NCI-H82 (cell line): ENCODE results near the gene TPX2.
A peak's percentile ranks its signal among the peaks of the same experiment; 100 is the strongest.

Experiments
- DNase-seq: peaks from one replicate; lab custom pipeline; 2025; lab: John Stamatoyannopoulos, UW

TPX2 gene

DNA sequence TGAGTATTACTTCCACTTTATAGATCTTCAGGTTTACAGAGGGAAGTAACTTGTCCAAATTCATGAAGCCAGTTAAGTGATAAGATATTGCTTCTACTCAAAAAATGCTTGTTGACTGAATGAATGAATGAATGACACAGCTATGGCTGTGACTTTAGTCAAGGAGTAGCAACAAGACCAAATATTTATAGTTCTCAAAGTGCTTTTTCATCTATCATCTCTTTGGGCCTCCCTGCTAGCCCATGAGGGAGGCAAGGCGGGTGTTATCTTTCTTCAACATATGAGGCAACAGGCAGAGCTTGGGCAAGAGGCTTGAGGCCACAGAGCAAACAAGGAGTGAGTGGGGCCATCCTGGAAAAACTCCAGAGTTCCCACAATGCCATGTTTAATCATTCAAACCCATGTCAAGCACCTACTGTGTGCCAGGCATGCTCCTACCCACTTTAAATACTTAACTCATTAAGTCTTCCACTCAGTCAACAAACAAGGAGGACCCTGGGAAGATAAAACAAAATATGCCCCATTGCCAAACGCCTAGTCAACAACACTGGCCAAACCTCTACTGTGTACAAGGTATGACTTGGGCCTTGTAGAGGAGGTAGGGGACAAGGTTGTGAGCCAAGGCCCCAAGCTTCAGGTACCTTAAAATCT, 32.4 kb upstream of the TPX2 start:
- no peak for DNase-seq

DNA sequence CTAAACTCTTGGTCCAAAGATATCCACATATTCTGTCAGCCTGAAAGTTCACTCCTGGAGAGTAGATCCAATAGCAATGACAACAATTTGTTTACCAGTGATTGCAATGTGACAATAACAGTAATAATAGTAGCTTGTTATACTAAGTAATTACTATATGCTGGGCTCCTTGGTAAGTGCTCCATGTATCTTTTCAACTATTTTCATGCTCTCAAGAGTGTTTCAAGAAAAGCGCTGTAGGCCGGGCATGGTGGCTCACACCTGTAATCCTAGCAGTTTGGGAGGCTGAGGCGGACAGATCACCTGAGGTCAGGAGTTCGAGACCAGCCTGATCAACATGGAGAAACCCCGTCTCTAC, 31.9 kb upstream of the TPX2 start:
- no peak for DNase-seq

DNA sequence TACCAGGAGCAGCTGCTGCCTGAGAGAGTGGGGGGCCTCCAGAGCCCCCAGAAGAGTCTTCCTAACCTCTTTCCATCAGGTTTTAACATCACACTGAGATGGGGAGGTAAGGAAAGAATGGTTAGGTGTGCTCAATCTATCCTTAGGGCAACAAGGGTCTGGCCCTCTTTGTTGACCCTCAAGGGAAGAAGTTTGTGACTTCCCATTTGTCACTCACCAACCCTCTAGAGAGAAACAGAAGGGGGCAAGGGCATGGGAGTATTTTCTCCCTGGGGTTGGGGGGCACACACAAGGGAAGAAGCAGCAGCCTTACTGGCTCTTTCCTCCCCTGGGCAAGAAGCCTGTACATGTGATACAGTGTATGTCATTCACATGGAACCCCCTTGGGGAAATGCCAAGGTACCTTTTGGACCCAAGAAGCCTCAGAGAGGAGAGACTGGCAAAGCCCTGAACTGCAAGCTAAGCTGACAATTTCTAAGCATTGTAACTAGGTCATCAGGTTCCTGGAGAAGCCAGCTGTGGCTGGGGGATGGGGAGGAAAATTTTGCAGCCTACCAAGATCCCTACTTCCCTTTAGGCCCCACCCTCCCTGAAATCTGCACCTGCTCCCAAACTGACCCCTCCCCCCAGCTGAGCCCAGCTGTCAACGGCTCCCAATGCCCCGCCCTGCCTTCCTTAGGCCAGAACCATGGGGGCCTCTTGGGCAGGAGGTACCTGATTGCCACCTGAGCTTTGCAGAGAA, 30.9 kb upstream of the TPX2 start:
- peak; percentile 96 for DNase-seq

DNA sequence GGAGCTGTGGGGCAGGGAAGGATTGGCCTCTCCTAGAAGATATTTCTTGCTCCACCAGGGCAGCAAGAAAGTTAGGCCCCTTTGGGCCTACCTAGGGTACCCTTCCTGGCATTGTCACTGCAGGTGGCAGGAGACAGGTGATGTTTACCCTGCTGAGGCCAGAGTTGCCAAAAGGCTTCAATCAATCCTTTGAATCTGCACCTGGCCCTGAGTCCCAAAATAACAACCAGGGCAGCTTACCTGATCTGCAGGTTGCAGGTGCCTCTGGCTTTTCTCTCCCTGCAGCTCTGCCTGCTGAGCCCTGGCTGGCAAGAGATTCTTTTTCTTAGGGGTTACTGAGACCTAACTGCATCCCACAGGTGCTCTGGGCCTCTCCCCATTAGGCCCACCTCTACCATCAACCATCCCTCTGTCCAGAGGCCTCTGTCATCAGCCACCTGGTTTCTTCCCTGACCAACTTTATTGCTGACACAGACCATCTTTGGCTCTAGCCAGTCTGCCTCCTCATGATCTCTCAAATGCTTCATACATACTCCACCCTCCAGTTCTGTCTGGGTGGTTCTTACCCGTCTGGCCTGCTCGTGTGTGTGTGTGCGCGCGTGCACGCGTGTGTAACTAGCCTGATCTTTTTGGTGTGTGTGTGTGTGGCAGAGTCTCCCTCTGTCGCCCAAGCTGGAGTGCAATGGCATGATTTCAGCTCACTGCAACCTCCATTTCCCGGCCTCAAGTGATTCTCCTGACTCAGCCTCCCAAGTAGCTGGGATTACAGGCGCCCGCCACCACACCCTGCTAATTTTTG, 30.2 kb upstream of the TPX2 start:
- no peak for DNase-seq

DNA sequence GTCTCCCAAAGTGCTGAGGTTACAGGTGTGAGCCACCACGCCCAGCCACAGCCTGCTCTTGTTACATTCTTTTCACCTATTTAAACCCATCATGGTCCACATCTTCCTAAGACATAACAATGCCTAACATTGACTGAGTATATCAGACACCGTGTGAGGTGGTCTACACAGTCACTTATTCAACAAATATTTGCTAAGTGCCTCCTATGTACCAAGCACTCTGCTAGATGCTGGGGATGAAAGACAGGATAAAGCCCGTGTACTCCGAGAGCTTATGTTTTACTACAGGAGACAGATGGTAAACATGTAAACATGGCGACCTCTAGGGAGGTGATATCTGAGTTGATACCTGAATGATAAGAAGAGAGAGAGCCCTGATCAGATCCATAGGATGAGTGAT, 29.2 kb upstream of the TPX2 start:
- DNase-seq: peak; percentile 82

DNA sequence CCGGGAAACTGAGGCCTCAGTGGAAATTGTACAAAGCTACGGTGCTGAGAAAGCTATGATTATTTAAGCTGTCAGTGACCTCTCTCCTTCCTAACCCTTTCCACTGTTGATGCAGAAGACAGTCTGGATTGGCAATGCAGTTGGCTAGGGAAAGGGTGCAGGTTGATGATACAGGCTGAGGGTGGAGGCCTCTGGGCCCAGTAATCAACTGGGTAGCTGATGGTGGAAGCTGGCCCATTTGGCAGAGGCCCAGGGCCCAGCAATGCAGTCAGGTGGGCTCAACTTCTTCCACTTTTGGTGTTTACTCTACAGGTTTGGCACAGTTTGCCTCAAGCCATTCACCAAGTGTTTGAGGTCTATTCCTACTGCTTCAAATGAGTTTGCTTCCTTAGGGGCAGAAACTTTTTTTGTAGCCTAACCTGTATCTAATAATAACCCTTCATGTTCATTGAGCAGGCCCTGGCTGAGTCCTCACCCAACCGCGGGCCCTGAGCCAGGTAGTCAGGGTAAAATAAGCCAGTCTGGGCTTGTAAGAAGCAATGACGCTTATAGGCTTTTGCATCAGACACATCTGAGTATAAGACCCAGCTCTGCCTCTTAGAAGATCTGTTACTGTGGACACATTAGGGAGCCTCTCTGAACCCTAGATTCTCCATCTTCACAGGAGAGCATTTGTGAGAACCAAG, 28.5 kb upstream of the TPX2 start:
- DNase-seq: peak; percentile 49

DNA sequence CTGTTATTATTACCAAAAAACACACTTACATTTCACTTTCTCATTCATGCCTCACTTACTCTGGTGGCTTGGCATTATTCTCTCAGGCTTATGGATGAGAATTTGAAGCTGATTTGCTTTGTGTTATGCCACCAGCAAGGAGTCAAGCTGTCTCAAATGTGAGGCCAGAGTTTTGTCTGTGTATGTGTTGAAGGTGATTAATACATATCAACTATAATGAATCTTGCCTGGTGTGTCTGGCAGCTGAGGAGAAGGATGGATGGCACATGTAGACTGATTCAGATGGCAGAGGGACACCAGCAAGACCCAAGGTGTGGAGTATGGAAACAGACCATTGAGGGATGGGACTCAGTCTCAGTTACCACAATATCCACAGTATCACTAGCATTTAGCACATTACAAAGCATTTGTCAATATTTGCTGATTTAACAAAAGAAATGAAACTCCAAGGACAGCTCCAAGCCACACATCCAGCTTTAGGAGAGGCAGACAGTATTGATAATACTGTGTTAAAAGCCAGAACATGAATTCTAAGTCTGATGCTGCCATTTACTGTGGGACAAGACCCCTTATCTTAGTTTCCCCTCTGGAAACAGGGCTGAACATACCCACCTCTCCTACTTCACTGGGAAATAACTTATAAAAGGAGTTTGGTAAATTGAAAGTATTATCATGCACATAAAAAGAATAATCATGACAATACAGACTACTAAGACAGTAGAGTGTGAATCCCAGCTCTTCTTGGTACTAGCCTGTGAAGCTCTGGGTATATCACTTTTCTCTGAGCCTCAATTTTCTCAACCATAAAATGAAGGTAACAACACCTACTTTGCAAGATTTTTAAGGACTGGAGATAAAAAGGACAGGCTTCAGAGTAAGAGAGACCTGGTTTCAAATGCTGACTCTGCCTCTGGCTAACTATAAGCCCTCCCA, 27.6 kb upstream of the TPX2 start:
- DNase-seq: no peak

DNA sequence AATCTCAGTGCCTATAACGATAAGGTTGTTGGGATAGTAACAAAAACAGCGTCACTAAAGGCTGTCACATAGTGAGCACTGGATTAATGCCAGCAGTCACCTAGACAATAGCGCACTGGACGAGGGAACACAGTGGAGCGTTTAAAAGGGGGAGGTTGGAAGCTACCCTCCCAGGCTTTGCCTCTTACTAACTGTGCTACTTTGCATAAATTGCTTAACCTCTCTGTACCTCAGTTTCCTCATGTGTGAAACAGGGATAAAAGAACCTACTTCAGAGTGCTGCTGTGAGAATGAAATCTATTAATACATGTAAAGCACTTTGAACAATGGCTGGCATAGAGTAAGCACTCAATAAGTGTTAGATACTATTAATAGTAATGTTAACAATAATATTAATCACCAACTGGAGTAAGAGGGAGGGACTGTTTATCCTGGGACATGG, 27.0 kb upstream of the TPX2 start:
- DNase-seq: peak; percentile 65

DNA sequence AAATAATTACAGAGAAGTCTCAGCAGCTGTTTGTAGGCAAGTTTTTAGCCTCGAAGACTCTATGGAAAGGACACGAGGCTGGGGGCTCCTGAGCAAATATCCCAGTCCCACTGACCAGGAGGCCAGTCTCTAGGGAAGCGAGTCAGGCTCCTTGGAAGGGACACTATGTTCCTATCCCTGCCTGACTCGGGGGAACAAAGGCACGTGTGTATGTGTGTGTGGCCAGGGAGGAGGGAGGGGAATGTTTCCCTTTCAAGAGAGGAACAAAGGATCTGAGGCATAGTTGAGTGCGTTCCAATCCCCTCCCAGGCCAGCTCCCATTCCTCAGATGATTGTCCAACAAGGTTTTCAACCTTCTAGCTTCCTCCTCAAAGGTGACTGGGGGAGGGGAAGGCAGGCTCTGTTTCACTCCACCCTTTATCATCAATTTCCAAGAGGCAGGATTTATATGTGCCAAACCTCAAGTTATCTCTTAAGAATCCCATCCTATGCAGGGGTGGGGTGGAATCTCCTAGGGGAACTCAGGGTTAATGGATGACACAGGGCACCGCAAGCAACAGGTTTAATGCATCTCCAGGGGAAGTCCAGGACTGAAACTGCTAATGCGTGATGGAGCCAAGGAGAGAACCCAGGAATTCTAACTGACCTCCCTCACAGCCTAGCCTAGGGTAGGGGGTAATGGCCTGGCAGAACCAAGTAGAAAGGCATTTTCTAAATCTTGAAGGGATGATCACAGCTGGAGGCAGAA, 26.4 kb upstream of the TPX2 start:
- no peak for DNase-seq

DNA sequence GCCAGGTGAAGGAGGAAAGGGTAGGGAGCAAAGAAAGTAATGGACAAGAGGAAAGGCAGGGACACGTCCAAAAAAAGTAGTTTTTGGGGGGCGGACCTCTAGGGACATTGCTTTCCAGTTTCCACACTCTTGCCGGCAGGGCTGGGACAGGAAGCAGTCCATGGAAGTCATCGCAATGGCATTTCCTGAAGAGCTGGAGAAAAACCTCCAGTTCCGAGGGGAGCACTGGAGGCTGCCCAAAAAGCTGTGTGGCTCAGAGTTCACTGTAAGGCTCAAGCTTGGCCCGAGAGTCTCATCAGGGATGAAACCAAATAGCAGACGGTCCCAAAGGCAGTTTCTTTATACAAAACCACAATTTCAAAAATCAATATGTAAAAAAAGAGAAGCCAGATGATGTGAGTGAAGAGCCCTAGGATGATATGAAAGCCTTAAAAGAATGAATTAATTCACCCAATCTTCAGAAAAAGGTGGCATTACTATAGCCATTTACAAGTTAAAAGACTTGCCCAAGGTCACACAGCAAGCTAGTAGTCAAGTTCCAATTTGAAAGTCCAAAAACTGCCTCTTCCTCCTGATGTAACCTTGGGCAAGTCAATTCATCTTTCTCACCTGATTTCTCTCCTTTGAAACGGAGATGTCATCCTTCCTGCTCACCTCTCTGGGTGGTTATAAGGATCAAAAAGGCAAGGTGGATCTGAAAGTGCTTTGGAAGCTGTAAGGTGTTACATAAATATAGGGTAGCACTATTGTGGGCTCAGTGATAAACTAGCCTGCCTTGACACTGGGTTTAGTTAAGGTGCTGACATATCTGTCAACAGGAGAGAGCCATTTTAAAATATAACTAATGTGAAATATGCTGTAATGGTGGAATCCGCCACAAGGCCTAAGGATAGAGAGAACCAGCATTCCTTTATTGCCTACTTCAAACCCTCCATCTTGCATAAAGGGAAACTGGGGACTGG, 25.5 kb upstream of the TPX2 start:
- no peak for DNase-seq

DNA sequence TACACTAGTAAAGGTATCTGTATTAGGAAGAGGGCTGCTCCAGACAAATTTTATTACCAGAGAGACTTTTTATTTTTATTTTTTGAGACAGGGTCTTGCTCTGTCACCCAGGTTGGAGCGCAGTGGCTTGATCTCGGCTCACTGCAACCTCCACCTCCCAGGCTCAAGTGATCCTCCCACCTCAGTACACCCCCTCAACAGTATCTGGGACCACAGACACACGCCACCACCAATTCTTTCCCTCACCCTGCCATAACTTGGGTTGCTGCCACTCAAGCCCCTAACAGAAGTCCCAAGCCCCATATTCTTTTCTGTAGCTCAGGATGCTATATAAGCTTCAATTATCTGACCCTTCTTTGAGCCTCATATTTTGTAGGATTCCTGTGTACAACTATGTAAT, 23.3 kb upstream of the TPX2 start:
- DNase-seq: no peak

DNA sequence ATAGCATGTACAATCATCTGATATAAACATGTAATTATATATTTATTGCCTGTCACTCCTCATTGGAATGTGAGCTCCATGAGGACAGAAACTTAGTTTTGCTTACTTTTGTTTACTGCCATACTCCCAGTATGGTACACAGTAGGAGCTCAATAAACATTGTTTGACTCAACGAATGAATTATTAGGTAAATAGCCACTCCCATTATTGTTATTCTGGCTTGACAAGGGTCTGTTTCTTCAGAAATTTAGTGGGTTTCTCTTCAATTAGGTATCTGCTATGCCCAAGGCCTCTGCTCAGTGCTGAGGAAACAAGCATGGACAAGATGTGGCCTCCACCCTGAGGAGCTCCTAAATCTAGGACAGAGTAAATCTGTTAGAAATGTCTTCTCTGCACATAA, 22.7 kb upstream of the TPX2 start:
- DNase-seq: no peak

DNA sequence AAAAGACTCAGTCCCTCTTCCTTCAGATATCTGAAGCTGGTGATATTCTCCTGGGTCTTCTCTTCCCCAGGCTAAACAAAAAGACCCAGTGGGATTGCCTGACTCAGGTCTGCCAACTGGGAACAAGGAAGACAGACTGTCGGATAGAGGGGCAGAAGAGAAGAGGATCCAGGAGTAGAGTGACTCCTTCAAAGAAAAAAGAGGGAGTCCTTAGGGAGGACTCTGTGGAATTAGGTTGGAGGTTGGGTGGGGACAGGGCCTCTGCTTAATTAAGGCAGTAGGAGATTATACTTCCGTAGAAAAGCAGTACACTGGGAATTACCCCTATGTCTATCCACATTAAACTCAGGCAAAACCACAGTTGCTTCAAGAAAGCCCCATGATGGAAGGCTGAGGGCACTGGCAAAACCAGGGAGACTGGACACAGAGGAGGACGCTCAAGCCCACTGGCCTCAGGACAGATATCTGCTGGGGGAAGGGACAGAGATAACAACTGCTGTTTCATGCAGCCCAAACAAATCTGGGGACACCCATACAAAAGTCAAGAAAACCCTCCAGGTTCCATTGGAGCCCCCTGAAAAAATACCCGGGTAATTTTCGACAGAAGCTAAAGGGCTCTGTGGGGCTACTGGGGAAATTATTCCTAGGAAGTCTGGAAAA, 22.1 kb upstream of the TPX2 start:
- peak; percentile 67 for DNase-seq

DNA sequence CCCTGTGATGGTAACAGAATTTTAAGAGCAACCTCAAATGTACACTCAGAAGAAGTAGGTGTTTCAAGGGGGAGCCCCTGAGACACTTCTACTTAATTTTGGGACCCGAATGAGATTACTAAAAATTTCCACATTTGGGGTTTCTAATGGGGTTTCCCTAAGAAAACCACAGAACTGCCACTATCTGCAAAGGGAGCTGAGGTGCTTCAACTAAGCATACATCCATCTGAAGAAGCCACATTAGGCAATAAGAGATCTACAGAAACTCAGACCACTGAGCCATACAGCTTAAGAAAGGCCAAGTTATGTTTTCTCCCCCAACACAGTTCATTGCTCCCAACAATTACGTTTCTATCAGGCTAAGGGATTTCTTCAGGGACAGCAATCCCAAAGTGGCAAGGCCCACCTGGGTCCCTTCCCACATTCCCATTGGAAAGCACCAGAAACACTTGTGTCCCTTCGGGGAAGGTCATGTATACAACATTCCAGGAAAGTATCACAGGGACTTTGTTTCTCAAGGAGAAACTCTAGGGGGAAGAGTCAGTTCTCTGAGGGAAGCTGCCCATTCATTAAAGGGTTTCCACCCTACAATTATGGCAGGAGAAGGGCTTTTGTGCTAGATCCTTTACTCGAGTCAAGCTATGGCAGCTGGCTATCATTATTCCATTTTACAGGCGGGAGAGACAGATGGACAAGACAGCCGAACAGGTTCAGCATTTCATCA, 21.4 kb upstream of the TPX2 start:
- peak; percentile 60 for DNase-seq

DNA sequence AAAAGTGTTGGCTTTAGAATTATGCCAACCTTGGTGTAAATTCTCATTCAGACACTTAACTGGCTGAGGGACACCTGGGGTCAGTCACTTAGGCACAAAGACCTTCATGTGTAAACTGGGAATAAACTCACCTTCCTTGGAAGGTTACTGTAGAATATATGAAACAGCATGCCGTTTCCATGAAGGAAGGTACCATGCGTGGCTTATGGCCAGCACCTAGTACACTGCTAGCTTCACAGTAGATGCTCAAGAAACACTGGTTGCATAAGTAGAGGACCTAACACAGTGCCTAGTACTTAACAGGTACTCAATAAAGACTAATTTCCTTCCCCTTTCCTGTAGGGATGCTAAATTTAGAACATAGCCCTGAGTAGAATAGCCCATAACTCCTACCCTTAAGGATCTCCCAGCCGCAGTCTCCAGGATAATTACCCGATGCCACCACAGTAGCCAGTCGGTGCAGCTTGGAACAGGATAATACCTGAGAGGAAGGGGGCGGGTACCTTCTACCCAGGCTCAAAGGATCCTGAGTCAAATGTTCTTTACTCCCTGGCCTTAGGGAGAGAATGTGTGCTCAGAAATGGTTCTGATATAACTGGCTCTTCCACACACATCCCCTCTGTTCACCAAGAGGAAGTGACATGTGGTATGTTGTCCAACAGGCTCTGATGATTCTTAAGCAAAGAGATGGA, 20.0 kb upstream of the TPX2 start:
- peak; percentile 30 for DNase-seq

DNA sequence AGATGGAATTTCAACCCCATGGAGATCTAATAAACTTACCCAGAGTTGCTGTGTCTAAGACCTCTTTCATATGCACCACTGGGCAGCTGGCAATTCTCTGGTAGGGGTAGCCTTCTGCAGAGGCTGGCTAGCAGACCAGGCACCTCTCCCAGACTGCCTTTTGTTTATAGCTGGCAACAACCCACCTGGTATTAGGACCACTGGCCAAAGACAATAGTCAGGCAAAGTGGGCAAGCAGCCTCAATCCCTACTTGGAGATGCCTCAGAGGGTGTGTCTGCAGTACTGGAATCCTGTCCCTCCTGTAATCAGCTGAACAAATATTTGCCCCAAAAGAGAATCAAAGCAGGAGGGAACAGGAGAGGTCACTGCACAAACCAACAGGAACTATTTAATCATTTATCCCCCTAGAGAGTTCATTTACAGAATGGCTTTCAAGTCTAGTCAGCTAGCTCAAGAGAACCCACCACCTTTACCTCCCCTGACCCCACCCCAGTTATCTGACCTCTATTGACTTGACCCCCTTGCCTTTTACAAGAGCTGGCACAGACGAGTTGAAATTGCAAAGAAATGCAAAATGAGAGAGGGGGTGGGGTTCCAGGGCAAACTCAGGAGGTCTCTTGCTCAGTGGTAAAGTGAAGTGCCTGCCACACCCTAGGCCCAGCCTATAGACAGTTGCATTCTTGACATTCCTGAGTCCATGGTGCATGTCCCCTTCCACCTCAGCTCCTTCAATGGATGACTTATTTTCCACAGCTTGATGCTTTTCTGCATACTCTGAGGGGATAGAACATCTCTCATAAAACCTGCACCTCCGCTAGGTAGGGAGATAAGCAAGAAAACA, 19.2 kb upstream of the TPX2 start:
- no peak for DNase-seq
